OCI-LY1 (cell line): ENCODE results near the gene CYP51A1.
"Not testable (repeated sequence)": the region's sequence is repeated elsewhere in the genome, so short reads cannot be mapped to it uniquely, and the experiment has no call there.

Experiments
- H2AFZ ChIP-seq: fragments of 200-600 bp; sonication (generic), shearing (Covaris generic); 2 replicates; pipeline ENCODE4 v1.6.0; 2014; ENCODE audit warnings: antibody characterized with exemption, mild to moderate bottlenecking, low read length
- H3F3A ChIP-seq: fragments of 200-600 bp; sonication (generic), shearing (Covaris generic); 2 replicates; pipeline ENCODE4 v1.6.0; 2014; ENCODE audit warnings: mild to moderate bottlenecking, antibody characterized with exemption, low read length, moderate library complexity; ENCODE audit not compliant: insufficient read depth
- H3K27ac ChIP-seq: fragments of 200-600 bp; sonication (generic); 2 replicates; pipeline ENCODE4 v1.5.1; 2014; ENCODE audit warnings: low read length, mixed run types, mild to moderate bottlenecking, low read depth; ENCODE audit not compliant: poor library complexity, severe bottlenecking
- H3K27me3 ChIP-seq: fragments of 200-600 bp; sonication (generic); 2 replicates; pipeline ENCODE4 v1.6.0; 2014; ENCODE audit warnings: antibody characterized with exemption, mild to moderate bottlenecking, low read length, moderate library complexity; ENCODE audit not compliant: insufficient read depth
- H3K36me3 ChIP-seq: fragments of 200-600 bp; sonication (generic); 2 replicates; pipeline ENCODE4 v1.6.1; 2014; ENCODE audit warnings: mild to moderate bottlenecking, antibody characterized with exemption, low read length, moderate library complexity, mixed read lengths; ENCODE audit not compliant: insufficient read depth
- H3K4me1 ChIP-seq: fragments of 200-600 bp; sonication (generic); 2 replicates; pipeline ENCODE4 v1.5.1; 2014; ENCODE audit warnings: mild to moderate bottlenecking, low read length, moderate library complexity; ENCODE audit not compliant: insufficient read depth, severe bottlenecking
- H3K4me2 ChIP-seq: fragments of 200-600 bp; sonication (generic), shearing (Covaris generic); 2 replicates; pipeline ENCODE4 v1.6.1; 2014; ENCODE audit warnings: low read length
- H3K4me3 ChIP-seq: fragments of 200-600 bp; sonication (generic); 2 replicates; pipeline ENCODE4 v1.5.1; 2014; ENCODE audit warnings: low read length, low read depth, mild to moderate bottlenecking, mixed read lengths; ENCODE audit not compliant: poor library complexity, severe bottlenecking
- H3K79me2 ChIP-seq: fragments of 200-600 bp; shearing (Covaris generic); 2 replicates; pipeline ENCODE4 v1.6.1; 2016; ENCODE audit warnings: mixed run types, low read length, mixed read lengths; ENCODE audit not compliant: insufficient read depth
- H3K9ac ChIP-seq: fragments of 200-600 bp; sonication (generic), shearing (Covaris generic); 2 replicates; pipeline ENCODE4 v1.6.1; 2014; ENCODE audit warnings: mild to moderate bottlenecking, low read length, mixed read lengths
- H3K9me2 ChIP-seq: fragments of 200-600 bp; sonication (generic), shearing (Covaris generic); 2 replicates; pipeline ENCODE4 v1.6.1; 2014; ENCODE audit warnings: low read depth, mild to moderate bottlenecking, low read length, mixed read lengths
- H3K9me3 ChIP-seq: fragments of 200-600 bp; shearing (Covaris generic); 2 replicates; pipeline ENCODE4 v1.6.1; 2014; ENCODE audit warnings: low read length, mixed read lengths
- H4K20me1 ChIP-seq: fragments of 200-600 bp; sonication (generic), shearing (Covaris generic); 2 replicates; pipeline ENCODE4 v1.6.0; 2016; ENCODE audit warnings: mild to moderate bottlenecking, low read length; ENCODE audit not compliant: insufficient read depth
- CTCF ChIP-seq: fragments of 200-600 bp; sonication (generic), shearing (Covaris generic); IDR thresholded peaks from 2 replicates; pipeline ENCODE4 v1.5.1; 2017; ENCODE audit warnings: mild to moderate bottlenecking, antibody characterized with exemption, low read length, moderate library complexity, mixed read lengths
- EZH2 ChIP-seq: fragments of 200-600 bp; sonication (generic), shearing (Covaris generic); IDR thresholded peaks from 2 replicates; pipeline ENCODE4 v1.8.0; 2017; ENCODE audit warnings: borderline replicate concordance, mixed run types, mild to moderate bottlenecking, antibody characterized with exemption, low read length, moderate library complexity, mixed read lengths

CYP51A1 gene

DNA sequence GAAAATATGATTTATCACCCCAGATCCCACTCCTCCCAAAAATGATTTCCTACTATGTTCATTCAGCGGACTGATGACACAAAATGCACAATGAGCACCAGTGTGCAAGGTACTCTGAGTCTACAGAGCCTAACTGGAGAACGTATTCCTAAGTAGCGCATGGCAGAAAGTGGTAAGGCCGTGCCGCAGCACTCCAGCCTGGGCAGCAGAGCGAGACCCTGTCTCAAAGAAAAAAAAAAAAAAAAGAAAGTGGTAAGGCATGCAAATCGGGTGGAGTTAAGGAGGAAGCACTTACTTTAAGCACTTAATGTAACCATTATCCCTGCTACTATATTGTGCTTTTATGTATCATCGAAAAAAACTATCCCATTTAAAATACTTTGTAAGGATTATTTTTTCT is 25.5 kb downstream of the CYP51A1 start:
- Histone ChIP-seq H2AFZ (no peak overlapping the region), H3K9me3 (no peaks in the 10 kb centered on the region), H3K4me2 (no peak overlapping the region), H3K9me2 (no peaks in the 10 kb centered on the region), H3K27me3 (no peaks in the 10 kb centered on the region), H3F3A (peaks cover 8% of the 10 kb centered on the region; the same call in 1 of the 2 replicates), H3K4me1 (peaks cover 4% of the 10 kb centered on the region), H3K36me3 (peaks cover 68% of the 10 kb centered on the region), H3K27ac (peak overlapping the region; percentile 17), H3K9ac (no peak overlapping the region), H3K4me3 (no peak overlapping the region), H4K20me1 (no peaks in the 10 kb centered on the region), H3K79me2 (no peaks in the 10 kb centered on the region)
- TF ChIP-seq EZH2, result no peak
- no peak for TF ChIP-seq CTCF

- not testable (repeated sequence) for H2AFZ ChIP-seq, H3K9me3 ChIP-seq, H3K9me2 ChIP-seq, H3K4me1 ChIP-seq, H3K79me2 ChIP-seq, H3F3A ChIP-seq, H3K27ac ChIP-seq, H3K4me3 ChIP-seq, H3K27me3 ChIP-seq, H3K9ac ChIP-seq, H3K4me2 ChIP-seq, H4K20me1 ChIP-seq
- H3K36me3 ChIP-seq, result peaks cover 61% of the 10 kb centered on the region
These were observed 31.4 kb downstream of the CYP51A1 start for GRCh38 chr7:92102862-92103261.

- Histone ChIP-seq H3K36me3 (peaks cover 64% of the 10 kb centered on the region), H3K9me2 (no peaks in the 10 kb centered on the region), H3K9ac (no peak overlapping the region), H3K27me3 (no peaks in the 10 kb centered on the region), H3K4me2 (no peak overlapping the region), H3K9me3 (no peaks in the 10 kb centered on the region), H3F3A (no peaks in the 10 kb centered on the region; the same call in 1 of the 2 replicates), H3K4me1 (no peaks in the 10 kb centered on the region), H3K79me2 (no peaks in the 10 kb centered on the region), H4K20me1 (no peaks in the 10 kb centered on the region), H2AFZ (no peak overlapping the region), H3K27ac (no peak overlapping the region), H3K4me3 (no peak overlapping the region)
- TF ChIP-seq CTCF (no peak), EZH2 (no peak)
These were observed 33.7 kb downstream of the CYP51A1 start for GRCh38 chr7:92100534-92100933.

- Histone ChIP-seq H3K27me3 (no peaks in the 10 kb centered on the region), H3K4me2 (no peak overlapping the region), H3K4me1 (no peaks in the 10 kb centered on the region), H3K9me2 (no peaks in the 10 kb centered on the region), H3F3A (no peaks in the 10 kb centered on the region), H3K9ac (no peak overlapping the region), H4K20me1 (no peaks in the 10 kb centered on the region), H3K4me3 (no peak overlapping the region), H3K79me2 (no peaks in the 10 kb centered on the region), H3K36me3 (peaks cover 70% of the 10 kb centered on the region), H2AFZ (no peak overlapping the region), H3K27ac (no peak overlapping the region), H3K9me3 (no peaks in the 10 kb centered on the region)
- TF ChIP-seq CTCF (no peak), EZH2 (no peak)
These were observed 38.9 kb downstream of the CYP51A1 start for GRCh38 chr7:92095380-92095779.
